Stimulated activated CD4-positive, alpha-beta T cell treated with anti-CD3 and anti-CD28 coated beads, Interleukin-1b, Interleukin-23, amount 100 ng/mL, for 24 hours (primary cell): ENCODE results near the gene PMEL.
A peak's percentile ranks its signal among the peaks of the same experiment; 100 is the strongest.

Source experiments
- DNase-seq, 4 experiments: peaks; one replicate each; pipeline ENCODE4 v3.0.0-alpha.2; 2020; ENCODE audit warnings: low read depth in 4 of 4, low spot score in 1 of 4

Gene PMEL

DNA sequence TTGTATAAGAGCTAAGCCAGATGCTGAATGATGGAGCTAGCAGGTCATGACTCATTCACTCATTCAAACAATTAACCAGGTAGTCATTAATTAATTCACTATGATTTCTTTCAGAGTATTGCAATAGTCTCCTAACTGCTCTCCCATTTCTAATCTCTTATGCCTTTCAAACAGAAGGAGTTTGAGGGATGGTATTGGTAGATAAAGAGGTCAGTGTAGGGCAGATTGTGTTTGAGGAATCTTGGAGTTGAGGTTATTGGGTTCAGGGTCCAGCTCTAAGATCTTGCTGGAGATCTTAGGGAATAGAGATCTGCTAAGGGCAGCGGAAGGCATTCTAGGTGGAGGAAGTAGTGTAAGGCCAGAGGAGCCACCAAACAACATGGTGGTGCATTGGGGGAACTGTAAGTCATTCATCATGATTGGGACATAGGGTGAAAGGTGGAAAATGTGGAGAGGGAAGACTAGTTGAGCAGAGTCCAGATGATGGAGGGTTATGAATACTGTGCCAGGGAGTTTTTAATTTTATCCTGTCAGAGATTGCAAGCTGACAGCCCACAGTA lies 23.2 kb downstream of the PMEL start:
- no peak for DNase-seq

DNA sequence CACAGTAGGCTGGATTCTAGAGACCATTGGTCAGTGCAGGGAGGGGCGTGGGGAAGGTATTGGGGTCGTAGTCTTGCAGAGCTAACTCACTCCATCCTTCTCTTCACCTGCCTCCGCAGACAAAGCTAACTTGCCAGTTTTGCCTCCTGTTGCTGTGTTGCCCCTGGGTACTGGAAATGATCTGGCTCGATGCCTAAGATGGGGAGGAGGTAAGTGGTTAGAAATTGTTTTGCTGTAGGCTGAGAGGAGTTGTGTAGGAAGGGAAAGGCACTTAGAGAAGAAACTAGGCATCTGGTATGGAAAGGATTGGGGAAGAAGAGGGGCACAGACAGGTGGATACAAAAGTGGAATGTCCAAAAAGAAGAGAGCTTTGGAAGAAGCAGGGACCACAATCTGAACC lies 23.8 kb downstream of the PMEL start:
- no peak for DNase-seq

GRCh38 chr12:55940065-55940732 lies 25.6 kb downstream of the PMEL start:
- peak; percentile 62 to 76 (median 67) for DNase-seq

- no peak for DNase-seq
These were observed 26.9 kb downstream of the PMEL start for GRCh38 chr12:55938826-55939501.

- no peak for DNase-seq
These were observed 27.9 kb downstream of the PMEL start for GRCh38 chr12:55937981-55938380.

DNA sequence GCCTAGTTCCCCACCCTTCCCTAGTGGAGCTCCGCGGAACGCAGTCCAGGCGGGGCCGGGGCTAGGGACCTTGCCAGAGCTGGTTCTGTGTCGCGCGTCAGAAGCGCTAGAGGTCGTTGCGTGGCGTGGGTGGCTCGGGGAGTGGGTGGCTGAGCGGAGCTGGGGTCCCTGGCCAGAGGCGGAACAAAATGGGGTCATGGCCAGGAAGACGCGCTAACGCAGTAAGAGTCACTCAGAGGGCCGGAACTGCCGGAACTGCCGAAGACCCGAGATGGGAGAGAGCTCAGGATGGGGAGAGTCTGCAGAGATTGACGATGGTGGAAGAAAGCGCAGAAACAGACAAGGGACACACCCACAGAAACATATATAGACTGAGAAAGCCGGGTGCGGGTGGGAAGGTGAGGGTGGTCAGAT lies 30.1 kb downstream of the PMEL start:
- DNase-seq, result no peak

DNA sequence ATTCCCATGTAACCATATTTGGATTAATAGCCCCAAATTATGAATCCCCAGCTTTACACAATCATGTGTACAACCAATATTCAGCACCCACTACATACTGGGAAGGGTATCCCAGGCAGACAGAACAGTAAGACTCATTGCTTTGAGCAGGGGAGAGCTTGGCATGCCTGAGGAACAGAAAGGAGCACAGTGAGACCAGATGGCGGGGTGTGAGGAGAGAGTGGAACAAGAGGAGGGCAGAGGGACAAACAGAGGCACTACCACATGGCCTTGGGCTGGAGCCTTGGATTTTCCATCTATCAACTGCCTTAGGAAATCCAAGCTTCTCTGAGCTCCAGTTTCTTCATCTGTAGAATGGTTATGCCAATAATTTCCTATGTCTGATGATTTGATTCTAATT lies 31.1 kb downstream of the PMEL start:
- DNase-seq, result no peak

- no peak for DNase-seq
These were observed 31.8 kb downstream of the PMEL start for GRCh38 chr12:55933799-55934742.

- no peak for DNase-seq
These were observed 32.6 kb downstream of the PMEL start for GRCh38 chr12:55933169-55933798.

DNA sequence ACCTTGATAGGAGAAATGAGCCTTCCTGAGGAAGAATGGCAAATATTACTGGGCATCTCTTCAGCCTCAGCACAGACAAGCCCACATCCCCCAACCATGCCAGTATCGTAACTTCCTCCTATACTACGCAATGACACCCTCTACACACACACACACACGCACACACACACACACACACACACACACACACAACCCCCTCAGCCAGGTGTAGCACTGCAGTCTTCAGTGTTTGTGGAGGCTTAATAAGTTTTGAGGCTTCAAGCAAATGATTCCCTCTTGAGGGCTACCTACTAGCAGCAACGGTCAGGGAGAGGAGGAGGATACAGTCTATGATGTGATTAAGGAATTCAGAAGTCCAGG lies 33.3 kb downstream of the PMEL start:
- no peak for DNase-seq

DNA sequence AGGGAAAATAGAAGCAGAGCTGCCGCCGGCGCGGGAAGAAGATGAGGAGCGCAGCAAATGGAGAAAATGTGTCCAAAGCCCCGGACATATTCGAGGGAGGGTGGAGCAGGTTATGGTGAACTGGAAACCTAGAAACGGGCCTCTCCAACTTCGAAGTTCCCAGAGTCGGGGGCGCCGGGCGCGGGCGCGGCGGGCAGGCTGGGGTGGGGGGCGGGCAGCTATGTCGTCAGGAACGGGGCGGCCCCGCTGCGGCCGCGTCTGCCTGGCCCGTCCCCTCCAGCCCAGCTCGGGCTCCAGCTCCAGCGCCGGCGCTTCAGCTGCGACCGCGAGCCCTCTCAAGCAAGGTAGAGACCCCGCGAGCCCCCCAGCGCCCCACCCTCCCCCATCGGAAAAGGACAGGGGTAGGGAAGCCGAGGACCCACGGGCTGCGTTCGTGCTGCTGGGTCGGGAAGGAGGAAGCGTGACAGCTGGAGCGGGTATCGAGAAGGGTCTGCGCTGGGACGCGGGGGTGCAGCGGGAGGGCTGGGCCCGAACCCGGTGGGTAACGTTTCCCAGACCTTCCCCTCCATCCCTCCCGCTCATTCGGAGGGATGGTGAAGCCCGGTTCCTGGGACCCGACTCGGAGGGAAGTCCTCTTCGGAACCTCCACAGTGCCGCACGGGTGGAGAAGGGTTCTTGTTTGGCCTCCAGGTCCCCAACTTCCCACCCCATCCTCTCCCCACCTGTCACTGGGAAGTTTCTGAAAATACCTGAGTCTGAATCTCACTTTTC lies 33.9 kb downstream of the PMEL start:
- DNase-seq, result no peak

GRCh38 chr12:55931317-55931779 lies 34.5 kb downstream of the PMEL start:
- no peak for DNase-seq

GRCh38 chr12:55930771-55931316 lies 35.0 kb downstream of the PMEL start, which contains the start of gene DGKA:
Gene DGKA (plus strand): TSS chr12:55931162. CDS start chr12:55936504, 5,342 bp downstream.
- DNase-seq, result peak; percentile 51 to 84 (median 62)

DNA sequence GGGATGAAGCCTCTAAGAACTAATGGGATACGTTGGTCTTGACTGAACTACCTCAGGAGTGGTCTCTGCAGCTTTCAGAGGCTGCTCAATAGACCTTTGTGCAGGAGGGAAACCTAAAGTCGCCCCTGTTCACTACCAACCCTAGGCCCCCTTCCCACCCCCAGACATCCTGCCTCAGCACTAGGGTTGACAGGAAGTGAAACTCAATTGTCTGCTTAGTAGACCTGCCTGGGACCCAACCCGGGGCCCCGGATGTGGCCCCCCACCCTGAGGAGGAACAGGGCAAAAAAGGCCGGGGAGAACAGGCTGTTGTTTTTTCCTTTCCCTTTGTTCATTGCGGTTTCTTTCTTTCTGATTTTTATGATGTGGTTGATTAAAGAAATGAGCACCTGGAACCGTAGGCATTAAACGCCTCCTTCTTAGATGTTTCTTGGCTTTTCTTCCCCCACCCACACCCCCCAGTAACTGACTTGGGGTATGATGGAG lies 36.5 kb downstream of the PMEL start:
- peak in 3 of 4 experiments; percentile 46 to 82 (median 72) for DNase-seq

GRCh38 chr12:55927588-55928502 lies 38.0 kb downstream of the PMEL start, which contains the start of gene PYM1:
Gene PYM1 (minus strand): TSS chr12:55927894. CDS start chr12:55927761, 133 bp downstream.
- DNase-seq, result peak in 1 of 4 experiments; percentile 62

DNA sequence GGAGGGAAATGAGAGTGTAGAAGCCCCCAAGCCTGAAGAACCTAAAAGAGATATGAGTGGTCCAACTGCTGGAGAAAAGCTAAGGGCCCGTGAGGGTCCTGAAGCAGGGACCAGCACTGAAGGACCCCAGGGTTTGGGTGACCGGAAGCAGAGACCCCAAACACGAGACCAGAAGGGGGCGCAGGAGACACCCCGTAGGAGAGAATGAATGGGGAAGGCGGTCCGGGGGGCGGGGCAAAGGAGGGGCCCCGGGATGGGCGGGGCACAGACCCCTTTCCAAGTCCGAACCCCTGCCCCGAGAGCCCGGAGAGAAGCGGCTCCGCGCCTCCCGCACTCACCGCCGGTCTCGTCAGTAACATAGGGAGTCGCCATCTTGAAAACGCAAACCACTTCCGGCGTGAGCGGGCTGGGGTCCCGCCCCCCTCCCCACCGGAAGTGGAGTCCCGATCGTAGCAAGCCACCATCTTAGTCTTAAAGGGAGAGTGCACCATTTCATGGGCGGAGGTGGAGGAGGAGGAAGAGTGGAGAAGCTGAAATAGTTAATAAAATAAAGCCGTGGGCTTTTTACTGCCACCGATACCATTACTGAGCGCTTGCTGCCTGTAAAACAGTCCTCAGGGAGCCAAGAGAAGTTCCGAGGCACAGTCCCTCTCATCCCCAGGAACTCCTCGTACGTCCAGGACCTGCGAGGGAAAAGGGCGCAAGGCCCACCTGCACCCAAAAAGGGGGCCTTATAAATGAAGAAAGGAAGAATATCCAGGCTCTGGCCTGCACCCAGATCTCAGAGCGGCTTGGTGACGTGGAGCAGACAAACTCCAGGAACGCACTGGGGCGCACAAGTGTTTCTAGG lies 38.9 kb downstream of the PMEL start:
- peak; percentile 76 to 93 (median 82) for DNase-seq
